HUES64 (cell line): ENCODE data around the gene CYTH4.

Experiments used
- H3K27ac ChIP-seq: 2 replicates; pipeline ENCODE4 v1.7.0; 2013; ENCODE audit warnings: low read depth, low read length, inconsistent platforms
- H3K27me3 ChIP-seq: 2 replicates; pipeline ENCODE4 v1.6.1; 2013; ENCODE audit warnings: mild to moderate bottlenecking, low read length; ENCODE audit not compliant: insufficient read depth
- H3K36me3 ChIP-seq: 2 replicates; pipeline ENCODE4 v1.6.1; 2013; ENCODE audit warnings: mild to moderate bottlenecking, low read length; ENCODE audit not compliant: insufficient read depth
- H3K4me1 ChIP-seq: 2 replicates; pipeline ENCODE4 v1.6.1; 2013; ENCODE audit warnings: mild to moderate bottlenecking, low read length, moderate library complexity; ENCODE audit not compliant: insufficient read depth
- H3K4me3 ChIP-seq: 2 replicates; pipeline ENCODE4 v1.5.1; 2013; ENCODE audit warnings: mild to moderate bottlenecking, low read length, moderate library complexity
- H3K9ac ChIP-seq: 2 replicates; pipeline ENCODE4 v1.6.1; 2013; ENCODE audit warnings: mild to moderate bottlenecking, low read depth, low read length
- H3K9me3 ChIP-seq: 2 replicates; pipeline ENCODE4 v1.6.1; 2013; ENCODE audit warnings: low read depth, low read length; ENCODE audit not compliant: insufficient read depth
- WGBS: fragments of 150-250, 120-280 bp; methylation state at CpG from one replicate; pipeline ENCODE4 v1.1.7; 2013; ENCODE audit warnings: missing lambda C conversion rate; 5-methylcytosine and 5-hydroxymethylcytosine counted together

The CYTH4 gene

DNA sequence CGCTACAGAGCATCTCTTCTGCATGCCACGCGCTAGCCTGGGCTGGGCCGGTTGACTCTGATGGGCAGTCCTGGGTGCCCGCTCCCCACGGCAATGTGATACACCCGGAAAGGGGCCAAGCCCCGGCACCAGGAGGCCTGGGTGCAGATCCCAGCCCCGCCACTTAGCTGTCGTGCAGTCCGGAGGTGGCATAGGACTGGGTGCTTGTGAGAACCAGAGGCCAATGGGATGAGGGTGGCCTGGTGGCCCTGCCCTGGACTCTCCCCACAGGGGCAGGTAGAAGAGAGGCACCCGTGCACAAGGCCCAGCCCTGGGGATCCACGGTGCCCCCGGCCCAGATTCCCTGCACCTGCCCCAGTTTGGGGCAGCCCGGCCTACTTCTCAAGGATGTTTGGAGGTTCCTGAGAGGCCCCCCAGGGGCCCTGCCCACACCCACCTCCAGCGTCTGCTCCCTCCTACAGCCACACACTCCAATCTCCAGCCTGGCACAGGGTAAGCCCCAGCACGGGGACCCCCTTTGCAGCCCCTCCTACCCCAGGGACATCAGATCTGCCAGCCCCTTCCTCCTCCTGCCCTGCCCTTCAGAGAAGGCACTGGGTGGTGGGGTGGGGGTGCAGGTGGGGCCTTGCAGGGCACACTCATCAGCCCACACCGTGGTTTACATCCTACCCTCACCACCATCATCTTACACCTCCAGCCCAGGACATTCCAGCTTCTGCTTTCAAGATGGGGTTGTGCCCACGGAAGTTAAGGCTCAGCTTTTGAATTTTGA is 66.9 kb downstream of the CYTH4 start:
- H3K36me3 ChIP-seq, result no peaks in the 10 kb centered on the region
- no peak overlapping the region for H3K9ac ChIP-seq
- no peaks in the 10 kb centered on the region for H3K9me3 ChIP-seq
- no peaks in the 10 kb centered on the region for H3K4me1 ChIP-seq
- H3K4me3 ChIP-seq, result no peak overlapping the region
- 95% methylated on average over 19 of the region's 19 CpGs for WGBS
- no peaks in the 10 kb centered on the region for H3K27me3 ChIP-seq
- no peak overlapping the region for H3K27ac ChIP-seq

DNA sequence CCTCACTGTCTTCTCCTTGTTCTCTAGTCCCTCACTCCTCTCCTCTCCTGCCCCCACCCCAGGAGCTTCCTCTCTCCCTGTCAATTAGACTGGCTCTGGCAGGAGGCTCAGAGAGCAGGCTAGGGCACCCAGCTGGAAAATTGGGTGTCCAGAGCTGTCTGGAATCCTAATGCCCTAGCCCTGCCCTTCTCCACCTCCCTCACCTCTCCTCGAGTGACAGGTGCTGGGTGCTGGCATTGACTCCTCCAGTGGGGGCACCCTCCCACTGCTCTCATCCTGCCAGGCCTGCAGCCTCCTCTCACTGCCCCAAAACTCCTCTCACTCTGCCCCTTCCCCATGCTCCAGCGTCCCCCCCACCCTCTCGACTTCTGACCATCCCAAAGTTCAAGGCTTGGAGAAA is 68.9 kb downstream of the CYTH4 start:
- Histone ChIP-seq H3K9me3 (no peaks in the 10 kb centered on the region), H3K36me3 (no peaks in the 10 kb centered on the region), H3K27ac (no peak overlapping the region), H3K9ac (no peak overlapping the region), H3K4me1 (no peaks in the 10 kb centered on the region), H3K4me3 (no peak overlapping the region), H3K27me3 (no peaks in the 10 kb centered on the region)
- WGBS, result 82% methylated on average over 3 of the region's 3 CpGs

DNA sequence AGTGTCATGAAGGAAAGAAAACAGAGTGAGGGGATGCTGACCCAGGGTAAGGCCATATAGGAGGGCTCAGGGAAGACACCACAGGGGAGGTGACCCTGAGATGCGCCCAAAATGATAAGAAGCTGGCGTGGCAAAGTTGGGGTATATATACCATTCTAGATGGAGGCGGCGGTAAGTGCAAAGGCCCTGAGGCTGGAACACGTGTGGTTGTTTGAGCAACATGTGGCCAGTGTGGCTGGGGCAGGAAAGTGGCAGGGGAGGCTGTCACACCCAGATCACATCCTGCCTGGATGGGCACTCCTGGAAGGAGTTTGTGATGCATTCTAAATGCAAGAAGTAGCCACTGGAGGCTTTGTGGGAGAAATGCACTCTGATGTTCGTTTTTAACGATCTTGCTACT is 70.2 kb downstream of the CYTH4 start:
- H3K9ac ChIP-seq, result no peak overlapping the region
- no peaks in the 10 kb centered on the region for H3K9me3 ChIP-seq
- no peak overlapping the region for H3K27ac ChIP-seq
- WGBS, result 86% methylated on average over 7 of the region's 7 CpGs
- H3K27me3 ChIP-seq, result no peaks in the 10 kb centered on the region
- no peak overlapping the region for H3K4me3 ChIP-seq
- no peaks in the 10 kb centered on the region for H3K4me1 ChIP-seq
- H3K36me3 ChIP-seq, result no peaks in the 10 kb centered on the region

DNA sequence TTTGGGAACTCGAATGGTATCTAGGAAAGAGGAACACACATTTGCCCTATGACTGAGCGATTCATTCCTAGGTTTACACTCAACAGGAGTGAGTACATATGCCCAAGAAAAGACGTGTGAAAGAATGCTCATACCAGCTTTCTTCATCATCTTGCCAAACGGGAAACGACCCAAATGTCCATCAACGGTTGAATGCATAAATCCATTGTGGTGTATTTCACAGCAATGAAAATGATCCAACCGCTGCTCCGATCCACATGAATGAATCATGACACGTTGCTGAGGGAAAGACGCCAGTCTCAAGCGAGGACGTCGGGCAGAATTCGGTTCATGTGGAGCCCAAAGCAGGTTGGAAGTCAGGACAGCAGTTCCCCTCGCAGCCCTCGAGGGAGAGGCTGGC is 71.5 kb downstream of the CYTH4 start:
- no peaks in the 10 kb centered on the region for H3K9me3 ChIP-seq
- H3K4me1 ChIP-seq, result no peaks in the 10 kb centered on the region
- no peak overlapping the region for H3K9ac ChIP-seq
- no peak overlapping the region for H3K4me3 ChIP-seq
- no peak overlapping the region for H3K27ac ChIP-seq
- 93% methylated on average over 16 of the region's 16 CpGs for WGBS
- H3K36me3 ChIP-seq, result no peaks in the 10 kb centered on the region
- no peaks in the 10 kb centered on the region for H3K27me3 ChIP-seq

DNA sequence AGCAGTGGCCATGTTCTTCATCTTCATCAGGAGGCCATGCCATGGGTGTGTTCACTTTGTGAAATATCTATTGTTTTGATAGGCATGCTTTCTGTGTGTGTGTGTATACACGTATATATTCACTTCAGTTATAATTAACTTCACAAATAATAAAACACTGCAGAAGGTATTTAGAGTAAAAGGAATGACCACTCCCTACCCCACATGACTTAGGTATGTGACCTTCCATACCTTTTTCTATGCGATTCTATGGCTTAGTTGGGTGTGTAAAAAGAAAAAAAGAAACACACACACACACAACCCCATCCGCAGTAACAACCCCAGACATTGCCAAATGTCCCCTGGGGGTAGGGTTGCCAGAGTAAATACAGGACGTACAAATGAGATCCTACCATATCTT is 72.0 kb downstream of the CYTH4 start:
- Histone ChIP-seq H3K27ac (no peak overlapping the region), H3K4me1 (no peaks in the 10 kb centered on the region; the same call in 1 of the 2 replicates), H3K4me3 (no peak overlapping the region), H3K27me3 (no peaks in the 10 kb centered on the region), H3K9ac (no peak overlapping the region), H3K9me3 (no peaks in the 10 kb centered on the region), H3K36me3 (no peaks in the 10 kb centered on the region)
- WGBS, result no CpG with 5 or more reads among the region's 4 CpGs

DNA sequence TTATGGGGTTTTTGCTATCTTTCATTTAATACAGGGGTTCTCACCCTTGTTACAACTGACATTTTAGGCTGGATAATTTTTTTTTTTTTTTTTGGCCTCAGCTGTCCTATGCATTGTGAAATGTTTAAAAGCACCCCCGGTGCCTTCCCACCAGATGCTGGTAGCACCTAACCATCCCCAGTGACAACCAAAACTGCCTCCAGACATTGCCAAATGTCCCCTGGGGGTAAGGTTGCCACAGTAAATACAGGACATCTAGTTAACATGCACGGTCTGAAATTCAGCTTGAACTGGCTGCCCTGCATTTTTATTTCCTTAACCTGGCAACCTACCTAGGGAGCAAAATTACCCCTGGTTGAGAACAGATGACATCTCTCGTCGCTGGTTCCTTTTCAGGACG is 72.4 kb downstream of the CYTH4 start:
- Histone ChIP-seq H3K4me3 (no peak overlapping the region), H3K9ac (no peak overlapping the region), H3K27me3 (no peaks in the 10 kb centered on the region), H3K27ac (no peak overlapping the region), H3K4me1 (no peaks in the 10 kb centered on the region; the same call in 1 of the 2 replicates), H3K9me3 (no peaks in the 10 kb centered on the region), H3K36me3 (no peaks in the 10 kb centered on the region)
- WGBS, result 92% methylated on average over 5 of the region's 5 CpGs

DNA sequence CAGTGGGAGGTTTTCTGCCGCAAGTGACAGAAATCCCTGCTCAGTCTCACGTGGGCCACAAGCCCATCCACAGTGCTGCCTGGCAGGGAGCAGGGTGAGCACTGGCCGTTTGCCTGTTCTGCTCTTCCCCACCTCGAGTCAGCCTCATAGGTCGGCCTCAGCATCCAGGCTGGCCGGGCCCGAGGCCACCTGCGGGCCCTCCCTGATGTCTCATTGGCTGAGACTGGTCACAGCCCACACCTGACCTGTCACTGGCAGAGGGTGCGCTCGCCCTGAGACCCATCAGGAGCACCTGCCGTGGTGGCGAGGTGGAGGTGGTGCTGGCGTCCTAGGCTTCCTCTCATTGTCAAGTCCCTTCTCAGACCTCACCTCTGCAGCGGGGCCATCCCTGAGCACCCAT is 72.9 kb downstream of the CYTH4 start:
- Histone ChIP-seq H3K4me1 (no peaks in the 10 kb centered on the region; the same call in 1 of the 2 replicates), H3K9ac (no peak overlapping the region), H3K4me3 (no peak overlapping the region), H3K36me3 (no peaks in the 10 kb centered on the region), H3K9me3 (no peaks in the 10 kb centered on the region), H3K27ac (no peak overlapping the region), H3K27me3 (no peaks in the 10 kb centered on the region)
- 88% methylated on average over 14 of the region's 14 CpGs for WGBS

DNA sequence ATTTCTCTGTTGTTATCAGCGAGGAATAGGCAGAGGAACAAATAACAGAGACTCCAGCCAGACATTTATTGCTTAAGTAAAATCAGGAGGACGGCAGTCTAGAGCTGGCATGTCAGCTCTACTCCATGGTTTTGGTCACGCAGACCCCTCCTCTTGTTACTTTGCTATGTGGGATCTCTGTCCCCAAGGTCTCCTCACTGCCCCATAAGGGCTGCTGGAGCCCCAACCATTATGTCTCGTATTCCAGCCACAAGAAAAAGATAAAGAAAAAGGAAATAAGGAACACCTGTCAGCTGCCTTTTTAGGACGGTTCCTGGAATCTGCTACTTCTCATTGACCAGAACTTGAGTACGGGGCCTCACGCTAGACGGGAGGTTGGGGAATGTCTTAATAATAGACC is 74.6 kb downstream of the CYTH4 start:
- no peaks in the 10 kb centered on the region for H3K9me3 ChIP-seq

DNA sequence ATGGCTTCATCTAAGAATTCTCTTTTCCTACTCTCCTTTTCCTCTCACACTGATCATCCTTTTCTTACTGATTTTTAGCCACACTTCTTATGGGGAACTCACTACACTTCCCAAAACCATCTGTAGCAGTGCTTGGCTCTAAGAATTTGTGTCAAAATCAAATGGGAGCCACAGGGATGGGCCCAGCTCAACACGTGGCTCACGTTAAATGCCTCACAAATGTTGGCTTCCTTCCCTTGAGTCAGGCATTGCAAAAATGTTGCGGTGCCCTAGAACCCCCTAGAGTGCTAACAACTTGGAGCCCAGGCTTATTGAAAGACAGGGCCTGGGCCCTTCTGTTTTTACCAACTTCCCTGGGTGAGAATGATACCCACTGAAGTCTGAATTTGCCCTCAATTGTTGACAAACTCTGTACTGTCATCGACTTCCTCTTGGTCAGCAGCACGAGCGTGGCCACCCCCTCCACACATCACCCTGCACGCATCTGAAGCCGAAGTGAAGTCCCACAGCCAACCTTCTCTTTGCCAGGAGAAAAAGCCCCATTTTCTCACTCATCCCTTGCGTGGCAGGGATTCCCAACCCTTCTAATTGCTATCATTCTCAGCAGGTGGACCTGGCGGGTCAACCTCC is 75.3 kb downstream of the CYTH4 start:
- Histone ChIP-seq H3K4me3 (no peak overlapping the region), H3K4me1 (no peaks in the 10 kb centered on the region; the same call in 1 of the 2 replicates), H3K27ac (no peak overlapping the region), H3K36me3 (no peaks in the 10 kb centered on the region), H3K9ac (no peak overlapping the region), H3K9me3 (no peaks in the 10 kb centered on the region), H3K27me3 (no peaks in the 10 kb centered on the region)
- WGBS, result 89% methylated on average over 10 of the region's 10 CpGs

More for the DNA sequence above, 74.6 kb downstream of the CYTH4 start:
- 85% methylated on average over 8 of the region's 8 CpGs for WGBS
- Histone ChIP-seq H3K9ac (no peak overlapping the region), H3K4me3 (no peak overlapping the region), H3K27me3 (no peaks in the 10 kb centered on the region), H3K36me3 (no peaks in the 10 kb centered on the region), H3K27ac (no peak overlapping the region), H3K4me1 (no peaks in the 10 kb centered on the region; the same call in 1 of the 2 replicates)

DNA sequence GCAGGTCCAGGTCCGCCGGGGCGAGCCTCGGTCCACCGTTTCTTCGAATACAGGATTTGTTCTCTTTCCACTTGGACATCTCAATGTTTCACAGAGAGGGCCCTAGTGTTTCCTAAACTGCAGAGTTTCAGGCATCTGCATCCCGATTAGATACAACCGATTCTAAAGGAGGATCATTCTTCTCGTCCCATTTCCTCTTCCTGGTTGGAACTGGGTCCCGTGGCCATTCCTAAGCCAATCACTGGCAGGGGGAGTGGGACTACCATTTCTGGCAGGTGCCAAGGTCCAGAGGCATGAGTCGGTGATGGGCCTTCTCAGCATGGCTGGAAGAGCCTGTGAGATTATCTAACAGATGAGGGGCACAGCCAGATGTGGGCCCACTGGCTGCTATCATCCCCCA is 76.1 kb downstream of the CYTH4 start:
- no peak overlapping the region for H3K27ac ChIP-seq
- H3K9me3 ChIP-seq, result no peaks in the 10 kb centered on the region
- H3K4me1 ChIP-seq, result no peaks in the 10 kb centered on the region; the same call in 1 of the 2 replicates
- WGBS, result 96% methylated on average over 11 of the region's 11 CpGs
- no peak overlapping the region for H3K9ac ChIP-seq
- H3K36me3 ChIP-seq, result no peaks in the 10 kb centered on the region
- no peaks in the 10 kb centered on the region for H3K27me3 ChIP-seq
- H3K4me3 ChIP-seq, result no peak overlapping the region

DNA sequence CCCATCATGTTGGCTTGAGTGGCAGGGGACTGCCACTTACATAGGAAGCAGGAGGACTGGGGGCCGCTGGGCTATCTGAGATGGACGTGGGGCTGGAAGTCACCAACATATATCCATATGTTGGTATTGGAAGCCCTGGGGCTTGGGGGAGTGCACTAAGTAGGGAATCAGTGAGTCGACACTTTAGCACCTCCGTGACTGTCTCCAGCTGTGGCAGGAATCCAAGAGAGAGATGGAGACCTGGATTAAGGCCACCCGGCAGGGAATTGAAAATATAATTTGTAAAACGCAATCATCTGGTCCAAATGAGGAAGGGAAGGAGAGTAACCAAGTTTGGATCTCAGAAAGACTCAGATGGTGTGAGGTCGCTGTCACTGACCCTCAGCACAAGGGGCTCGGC is 76.6 kb downstream of the CYTH4 start:
- H3K4me3 ChIP-seq, result no peak overlapping the region
- H3K27ac ChIP-seq, result no peak overlapping the region
- no peak overlapping the region for H3K9ac ChIP-seq
- H3K9me3 ChIP-seq, result no peaks in the 10 kb centered on the region
- no peaks in the 10 kb centered on the region for H3K36me3 ChIP-seq
- no peaks in the 10 kb centered on the region for H3K27me3 ChIP-seq
- 76% methylated on average over 8 of the region's 8 CpGs for WGBS
- no peaks in the 10 kb centered on the region; the same call in 1 of the 2 replicates for H3K4me1 ChIP-seq
